ENCODE measurements around the gene SPPL2A. TPM values are rescaled to one million over a fixed set of nuclear protein-coding genes. Genes with fewer than 3 reads are reported as not detected.
"Not testable (repeated sequence)": the region's sequence is repeated elsewhere in the genome, so short reads cannot be mapped to it uniquely, and the experiment has no call there.

SPPL2A gene
- total RNA-seq, 1 donor from 2014 or later = 114 TPM

- DNase-seq = no peak
Measured at GRCh38 chr15:50767332-50767861, 1.9 kb upstream of the SPPL2A start.

GRCh38 chr15:50764461-50765194 is 878 bp downstream of the SPPL2A start:
- peak; percentile 33 for DNase-seq

- DNase-seq = no peak
Measured at GRCh38 chr15:50758712-50759205, 6.7 kb downstream of the SPPL2A start.

- no peak for DNase-seq
Measured at GRCh38 chr15:50753463-50753862, 12.0 kb downstream of the SPPL2A start.

DNA sequence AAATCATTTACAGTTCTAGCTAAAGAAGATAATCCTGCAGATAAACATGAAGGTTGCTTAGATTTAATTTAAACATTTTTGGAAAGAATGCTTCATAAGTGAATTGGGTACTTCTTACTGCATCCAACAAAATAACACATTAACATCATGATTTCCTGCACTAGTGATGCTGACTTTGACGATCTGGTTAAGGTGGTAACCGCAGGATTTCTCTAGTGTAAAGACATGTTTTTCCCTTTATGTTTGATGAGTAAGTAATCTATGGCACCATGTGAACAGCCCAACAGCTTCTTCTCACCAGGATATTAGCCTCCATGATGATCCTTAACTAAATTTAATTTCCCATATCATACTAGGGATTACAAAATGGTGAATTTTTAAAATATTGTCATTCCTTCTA is 14.1 kb downstream of the SPPL2A start:
- DNase-seq = no peak

- DNase-seq = no peak
Measured at GRCh38 chr15:50750227-50750705, 15.2 kb downstream of the SPPL2A start.

- no peak for DNase-seq
Measured at GRCh38 chr15:50747523-50747922, 18.0 kb downstream of the SPPL2A start.

GRCh38 chr15:50744601-50745000 is 20.9 kb downstream of the SPPL2A start:
- no peak for DNase-seq

DNA sequence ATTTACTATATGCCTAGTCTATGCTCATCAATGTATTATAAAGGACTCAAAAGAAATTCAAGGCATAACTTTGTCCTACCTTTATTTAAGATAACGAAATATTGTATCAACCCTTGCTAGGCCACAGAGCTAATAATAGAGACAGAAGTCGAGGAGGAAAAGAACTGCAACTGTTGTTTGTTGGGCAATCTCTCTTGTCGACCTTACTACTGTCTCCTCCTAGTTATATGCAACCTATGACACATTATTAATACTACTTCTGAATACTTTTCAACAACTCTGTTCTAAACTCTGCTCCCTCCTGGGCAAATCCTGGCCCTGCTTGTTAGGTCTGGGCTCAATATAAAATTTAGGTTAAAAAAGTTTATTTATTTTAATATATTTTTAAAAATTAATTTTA is 24.6 kb downstream of the SPPL2A start:
- DNase-seq = no peak

GRCh38 chr15:50736823-50737222 is 28.7 kb downstream of the SPPL2A start:
- DNase-seq = no peak

DNA sequence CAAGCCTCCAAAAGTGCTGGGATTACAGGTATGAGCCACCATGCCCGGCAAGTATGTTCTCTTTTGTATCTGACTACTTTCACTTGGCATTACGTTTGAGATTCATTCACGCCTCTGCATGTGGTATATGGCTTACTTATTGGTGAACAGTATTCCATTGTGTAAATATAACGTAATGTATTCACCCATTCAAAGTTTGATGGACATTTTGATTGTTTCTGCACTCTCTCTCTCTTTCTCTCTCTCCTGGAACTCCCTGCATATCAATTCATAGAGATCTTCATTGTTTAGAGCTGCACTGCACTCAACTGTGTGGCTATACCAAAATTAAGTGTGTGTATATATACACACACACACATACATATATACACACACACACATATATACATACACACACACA is 30.4 kb downstream of the SPPL2A start:
- DNase-seq = no peak

DNA sequence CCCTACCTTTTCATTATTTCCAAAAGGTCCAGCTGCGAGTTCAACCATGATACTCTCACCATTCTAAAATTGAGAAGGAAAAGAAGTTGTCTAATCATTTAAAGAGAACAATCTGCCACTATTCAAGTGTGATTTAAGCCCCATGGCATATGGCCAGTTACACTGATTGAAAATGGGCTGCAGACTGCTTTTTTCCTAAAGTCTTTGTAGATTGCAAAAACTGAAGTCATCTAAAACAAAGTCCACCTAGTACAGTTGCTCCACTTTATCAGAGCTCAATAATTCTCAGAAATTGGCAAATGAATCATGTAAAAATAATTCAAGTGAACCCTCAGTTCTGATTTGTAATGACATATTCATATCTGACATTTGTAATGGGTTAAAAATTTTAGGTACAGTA is 39.2 kb downstream of the SPPL2A start:
- no peak for DNase-seq

DNA sequence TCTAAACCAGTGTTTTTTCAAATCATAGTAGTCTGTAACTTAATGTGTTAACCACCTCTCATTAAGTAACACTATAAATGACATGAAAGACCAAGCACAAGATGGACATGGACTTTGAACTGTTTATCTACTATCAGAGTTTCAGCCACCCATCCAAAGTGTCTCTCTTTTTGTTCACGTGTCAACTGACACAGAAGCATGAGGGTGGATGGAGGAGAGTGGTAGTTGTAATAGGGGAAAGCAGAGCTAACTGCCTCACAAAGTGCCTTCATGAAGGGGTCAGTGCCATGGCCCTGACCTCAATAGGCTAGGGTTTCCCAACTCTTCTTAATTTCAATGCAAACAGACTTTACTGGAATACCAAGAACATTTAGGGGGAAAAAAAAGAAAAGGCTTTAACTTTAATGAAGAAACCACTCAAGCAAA is 46.8 kb downstream of the SPPL2A start:
- no peak for DNase-seq

DNA sequence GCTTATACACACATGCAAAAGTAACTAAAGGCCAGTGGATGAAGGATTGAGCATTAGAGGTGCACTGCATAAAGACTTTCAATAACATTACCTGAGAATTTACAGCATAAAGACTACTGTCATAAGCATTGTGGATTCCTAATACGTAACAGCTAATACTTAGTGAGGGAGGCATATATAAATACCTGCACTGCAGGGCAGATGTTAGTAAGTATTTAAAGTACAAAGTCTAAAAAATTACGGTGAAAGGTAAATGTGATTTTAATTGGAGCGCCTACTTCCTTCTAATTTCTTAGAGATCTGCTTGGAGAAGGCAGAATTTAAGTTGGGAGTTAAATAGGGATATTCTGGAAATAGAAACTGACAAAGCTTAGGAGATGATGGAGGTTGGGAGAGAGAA is 53.5 kb downstream of the SPPL2A start:
- DNase-seq = no peak

- no peak for DNase-seq
Measured at GRCh38 chr15:50710585-50710984, 54.9 kb downstream of the SPPL2A start.

GRCh38 chr15:50707878-50708427 is 57.6 kb downstream of the SPPL2A start:
- no peak for DNase-seq

DNA sequence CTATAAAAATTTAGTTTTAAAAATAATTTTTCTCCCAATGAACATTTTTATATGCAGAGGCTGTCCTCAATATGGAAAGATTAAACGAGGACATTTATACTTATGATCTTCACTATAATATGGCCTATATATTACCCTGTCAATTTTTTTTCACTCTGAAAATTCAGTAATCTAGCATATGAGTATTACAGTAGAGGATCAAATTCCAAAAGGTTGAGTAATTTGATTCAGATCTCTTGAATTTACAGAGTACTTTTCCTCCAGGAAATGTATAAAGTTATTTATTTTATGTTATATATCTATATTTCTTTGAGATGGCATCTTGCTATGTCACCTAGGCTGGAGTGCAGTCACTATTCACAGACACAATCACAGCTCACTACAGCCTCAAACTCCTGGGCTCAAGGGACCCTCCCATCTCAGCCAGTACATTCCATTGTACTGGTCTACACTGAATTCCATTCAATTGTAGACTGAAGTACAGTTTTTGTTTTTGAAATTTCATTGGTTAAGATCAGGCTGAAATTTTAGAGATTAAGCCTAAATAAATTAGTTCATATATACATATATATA is 62.7 kb downstream of the SPPL2A start:
- no peak for DNase-seq

DNA sequence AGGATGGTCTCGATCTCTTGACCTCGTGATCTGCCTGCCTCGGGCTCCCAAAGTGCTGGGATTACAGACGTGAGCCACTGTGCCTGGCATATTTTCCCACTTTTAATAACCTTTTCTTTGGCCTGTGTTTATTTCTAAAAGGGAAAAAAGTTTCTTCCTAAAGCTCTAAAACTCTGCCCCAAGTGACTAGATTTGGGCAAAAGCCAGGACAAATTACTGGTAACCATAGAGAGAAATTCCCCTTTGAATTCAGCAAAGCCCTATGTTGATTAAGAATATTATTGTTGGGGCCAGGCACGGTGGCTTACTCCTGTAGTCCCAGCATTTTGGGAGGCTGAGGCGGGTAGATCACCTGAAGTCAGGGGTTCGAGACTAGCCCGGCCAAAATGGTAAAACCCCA is 67.4 kb downstream of the SPPL2A start:
- DNase-seq = no peak

- DNase-seq = no peak
Measured at GRCh38 chr15:50697109-50697797, 68.3 kb downstream of the SPPL2A start.

DNA sequence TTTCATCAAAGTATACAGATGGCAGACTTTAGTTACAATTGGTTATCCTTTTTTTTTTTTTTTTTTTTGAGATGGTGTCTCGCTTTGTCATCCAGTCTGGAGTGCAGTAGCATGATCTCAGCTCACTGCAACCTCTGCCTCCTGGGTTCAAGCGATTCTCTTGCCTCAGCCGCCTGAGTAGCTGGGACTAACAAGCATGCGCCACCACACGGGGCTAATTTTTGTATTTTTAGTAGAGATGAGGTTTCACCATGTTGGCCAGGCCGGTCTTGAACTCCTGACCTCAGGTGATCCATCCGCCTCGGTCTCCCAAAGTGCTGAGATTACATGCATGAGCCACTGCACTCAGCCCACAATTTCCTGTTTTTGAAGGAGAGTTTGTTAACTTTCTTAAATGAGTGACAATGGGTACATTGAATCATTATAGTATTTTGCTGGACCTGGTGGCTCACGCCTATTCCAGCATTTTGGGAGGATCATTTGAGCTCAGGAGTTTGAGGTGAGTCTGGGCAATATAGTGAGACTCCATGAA is 70.8 kb downstream of the SPPL2A start:
- not testable (repeated sequence) for DNase-seq

- peak; percentile 1 for DNase-seq
Measured at GRCh38 chr15:50687302-50687902, 78.1 kb downstream of the SPPL2A start.

All from dermis blood vessel endothelial cell (primary cell).